KMS-11 (cell line): ENCODE measurements around the gene CKAP5.

ENCODE experiments used
- H2AFZ ChIP-seq: fragments of 200-600 bp; sonication (generic); 2 replicates; pipeline ENCODE4 v1.6.1; 2016; ENCODE audit warnings: antibody characterized with exemption, mixed run types, low read depth
- H3K27ac ChIP-seq: fragments of 200-600 bp; sonication (generic); 2 replicates; pipeline ENCODE4 v1.6.1; 2016; ENCODE audit warnings: mild to moderate bottlenecking, mixed run types
- H3K27me3 ChIP-seq: fragments of 200-600 bp; sonication (generic); 2 replicates; pipeline ENCODE4 v1.6.1; 2017; ENCODE audit warnings: mild to moderate bottlenecking, low read depth, mixed run types, moderate library complexity; ENCODE audit not compliant: insufficient read depth
- H3K36me3 ChIP-seq: fragments of 200-600 bp; sonication (generic); 2 replicates; pipeline ENCODE4 v1.6.1; 2017; ENCODE audit warnings: mild to moderate bottlenecking, mixed run types; ENCODE audit not compliant: insufficient read depth
- H3K4me1 ChIP-seq: fragments of 200-600 bp; sonication (generic); 2 replicates; pipeline ENCODE4 v1.6.1; 2016; ENCODE audit warnings: mild to moderate bottlenecking, low read depth, mixed run types; ENCODE audit not compliant: poor library complexity, severe bottlenecking
- H3K4me2 ChIP-seq: fragments of 200-600 bp; sonication (generic); 2 replicates; pipeline ENCODE4 v1.7.0; 2016; ENCODE audit warnings: mild to moderate bottlenecking, mixed run types
- H3K4me3 ChIP-seq: fragments of 200-600 bp; sonication (generic); IDR thresholded peaks from 2 replicates; pipeline ENCODE4 v1.6.1; 2017; ENCODE audit warnings: low read depth, low read length, mixed read lengths; ENCODE audit not compliant: insufficient read depth
- H3K79me2 ChIP-seq: fragments of 200-600 bp; sonication (generic); 2 replicates; pipeline ENCODE4 v1.6.1; 2016; ENCODE audit warnings: low read depth, mixed run types; ENCODE audit not compliant: insufficient read depth
- H3K9ac ChIP-seq: fragments of 200-600 bp; sonication (generic); 2 replicates; pipeline ENCODE4 v1.6.1; 2016; ENCODE audit warnings: mild to moderate bottlenecking, mixed run types
- H4K20me1 ChIP-seq: fragments of 200-600 bp; sonication (generic); 2 replicates; pipeline ENCODE4 v1.6.1; 2016; ENCODE audit warnings: mild to moderate bottlenecking, mixed run types; ENCODE audit not compliant: insufficient read depth
- CTCF ChIP-seq: fragments of 200-600 bp; sonication (generic); conservative IDR thresholded peaks from 2 replicates; pipeline ENCODE4 v1.6.1; 2017; ENCODE audit warnings: low read depth, mild to moderate bottlenecking, antibody characterized with exemption, low read length, moderate library complexity, mixed read lengths

CKAP5 gene

GRCh38 chr11:46747150-46747549 is 98.9 kb downstream of the CKAP5 start:
- H3K27me3 ChIP-seq, result no peaks in the 10 kb centered on the region
- TF ChIP-seq CTCF, result no peak
- H3K79me2 ChIP-seq, result no peaks in the 10 kb centered on the region
- H3K4me3 ChIP-seq, result no peak overlapping the region
- H3K4me1 ChIP-seq, result no peaks in the 10 kb centered on the region
- H2AFZ ChIP-seq, result no peak overlapping the region
- no peak overlapping the region for H3K9ac ChIP-seq
- H3K27ac ChIP-seq, result no peak overlapping the region
- no peak overlapping the region for H3K4me2 ChIP-seq
- H4K20me1 ChIP-seq, result peaks cover 3% of the 10 kb centered on the region; the same call in 1 of the 2 replicates
- H3K36me3 ChIP-seq, result peaks cover 16% of the 10 kb centered on the region; the same call in 1 of the 2 replicates

- Histone ChIP-seq H3K9ac (no peak overlapping the region), H3K36me3 (peaks cover 10% of the 10 kb centered on the region; the same call in 1 of the 2 replicates), H3K27ac (no peak overlapping the region)
Observed at GRCh38 chr11:46745995-46746394, 100.1 kb downstream of the CKAP5 start.

GRCh38 chr11:46745328-46745727 is 100.8 kb downstream of the CKAP5 start:
- Histone ChIP-seq H3K79me2 (no peaks in the 10 kb centered on the region), H3K27me3 (no peaks in the 10 kb centered on the region), H3K36me3 (peaks cover 10% of the 10 kb centered on the region; the same call in 1 of the 2 replicates), H3K4me2 (no peak overlapping the region), H2AFZ (no peak overlapping the region), H3K9ac (no peak overlapping the region), H3K4me3 (no peak overlapping the region), H3K27ac (no peak overlapping the region), H3K4me1 (no peaks in the 10 kb centered on the region), H4K20me1 (no peaks in the 10 kb centered on the region)
- TF ChIP-seq CTCF, result no peak

More at GRCh38 chr11:46745995-46746394, 100.1 kb downstream of the CKAP5 start:
- Histone ChIP-seq H3K4me2 (no peak overlapping the region), H3K4me3 (no peak overlapping the region), H3K27me3 (no peaks in the 10 kb centered on the region), H4K20me1 (peaks cover under 1% of the 10 kb centered on the region; the same call in 1 of the 2 replicates), H3K4me1 (no peaks in the 10 kb centered on the region), H2AFZ (no peak overlapping the region), H3K79me2 (no peaks in the 10 kb centered on the region)
- TF ChIP-seq CTCF, result no peak

- Histone ChIP-seq H3K9ac (no peak overlapping the region), H3K79me2 (no peaks in the 10 kb centered on the region), H3K4me3 (no peak overlapping the region), H3K4me2 (no peak overlapping the region), H4K20me1 (no peaks in the 10 kb centered on the region), H3K36me3 (peaks cover 10% of the 10 kb centered on the region; the same call in 1 of the 2 replicates), H2AFZ (no peak overlapping the region), H3K4me1 (no peaks in the 10 kb centered on the region), H3K27ac (no peak overlapping the region), H3K27me3 (no peaks in the 10 kb centered on the region)
- no peak for TF ChIP-seq CTCF
Observed at GRCh38 chr11:46743693-46744339, 102.3 kb downstream of the CKAP5 start.
